Sigmoid colon (tissue), 7 donors: Measurements from ENCODE around the gene RAB7A. TPM values are rescaled to one million over a fixed set of nuclear protein-coding genes. Genes with fewer than 3 reads are reported as not detected.
"Not testable (repeated sequence)": the region's sequence is repeated elsewhere in the genome, so short reads cannot be mapped to it uniquely, and the experiment has no call there.

Experiments used
- DNase-seq: peaks from one replicate; pipeline ENCODE4 v3.0.0-alpha.2; 2019
- H3K27ac ChIP-seq, 4 donors: fragments of 200-600 bp; sonication (generic); one replicate each; pipeline ENCODE4 v1.5.1; 2016 to 2019; ENCODE audit warnings: mild to moderate bottlenecking in 1 of 4
- H3K27me3 ChIP-seq, 3 donors: fragments of 200-600 bp; sonication (generic); one replicate each; pipeline ENCODE4 v1.5.1; 2019; ENCODE audit warnings: mild to moderate bottlenecking in 1 of 3
- H3K36me3 ChIP-seq, 4 donors: fragments of 200-600 bp; sonication (generic); one replicate each; pipeline ENCODE4 v1.5.1; 2016 to 2019
- H3K4me1 ChIP-seq, 4 donors: fragments of 200-600 bp; sonication (generic); one replicate each; pipeline ENCODE4 v1.5.1; 2017 to 2019
- H3K4me3 ChIP-seq, 4 donors: fragments of 200-600 bp; sonication (generic); one replicate each; pipeline ENCODE4 v1.5.1; 2017 to 2019; ENCODE audit warnings: mild to moderate bottlenecking in 2 of 4, moderate library complexity in 1 of 4
- H3K9me3 ChIP-seq, 4 donors: fragments of 200-600 bp in 3 of 4; sonication (generic) in 3 of 4; one replicate each; pipeline versions ENCODE4 v1.5.1 to v1.6.1; 2013 to 2019
- CTCF ChIP-seq, 4 experiments: fragments of 450-650 bp in 3 of 4; fragments of 200-600 bp in 1 of 4; IDR thresholded peaks; one replicate each; pipeline ENCODE4 v1.5.1; 2016 to 2019; ENCODE audit warnings: antibody characterized with exemption in 4 of 4, mild to moderate bottlenecking in 3 of 4, moderate library complexity in 2 of 4
- EP300 ChIP-seq, 4 donors: sonication (generic); formaldehyde crosslinking; IDR thresholded peaks; one replicate each; pipeline ENCODE4 v1.6.1; 2017; ENCODE audit warnings: antibody characterized with exemption in 4 of 4
- POLR2A ChIP-seq, 2 donors: fragments of 450-650 bp; IDR thresholded peaks; one replicate each; pipeline ENCODE4 v1.6.1; 2016; ENCODE audit warnings: antibody characterized with exemption in 2 of 2, mild to moderate bottlenecking in 2 of 2, moderate library complexity in 2 of 2
- POLR2AphosphoS5 ChIP-seq, 4 donors: sonication (generic); formaldehyde crosslinking; IDR thresholded peaks; one replicate each; pipeline ENCODE4 v1.6.1; 2017; ENCODE audit warnings: antibody characterized with exemption in 4 of 4
- WGBS, 2 donors: extraction: QIAGEN DNeasy Blood & Tissue Kit; methylation state at CpG; one replicate each; pipeline ENCODE4 v1.1.7; 2013; 5-methylcytosine and 5-hydroxymethylcytosine counted together
- intact Hi-C: fragments of 100-400 bp; cut with DNase I; formaldehyde crosslinking; loops from one replicate; pipeline ENCODE4 v1.15.1; 2023
- polyA plus RNA-seq, 3 donors: library from polyadenylated mRNA; stranded (reverse); fragments of 200-250 nt; gene quantifications; one replicate each; pipeline ENCODE4 v1.2.3, GENCODE V29; 2013
- total RNA-seq, 4 donors: library from RNA; depleted of rRNA; stranded (reverse); fragments of >200 nt; gene quantifications; one replicate each; pipeline ENCODE4 v1.1.0, GENCODE V29; 2016
- donor health status: healthy with polysubstance abuse.
- donor health status: Bipolar disorder and iron deficiency.
- donor health status: healthy.

Gene RAB7A
- total and polyA plus RNA-seq, 7 donors: 73.6 to 275 (median 100.0) TPM

- TF ChIP-seq EP300 (IDR thresholded peaks at IDR 0.05): no peak
- TF ChIP-seq POLR2AphosphoS5 (IDR thresholded peaks at IDR 0.05): no peak
- TF ChIP-seq CTCF (IDR thresholded peaks at IDR 0.05): no peak
- no peak for TF ChIP-seq POLR2A (IDR thresholded peaks at IDR 0.05)
- Histone ChIP-seq H3K36me3 (peaks cover 0 to 13% (median 0%) of the 10 kb centered on the region in 4 donors), H3K4me3 (no peak overlapping the region), H3K4me1 (peaks cover 0 to 59% (median 45%) of the 10 kb centered on the region in 4 donors), H3K27me3 (no peaks in the 10 kb centered on the region), H3K9me3 (no peaks in the 10 kb centered on the region), H3K27ac (no peak overlapping the region)
- WGBS, 2 donors: 69 to 83% methylated on average over 6 of the region's 6 CpGs
- intact Hi-C loops: no loop called here
- no peak for DNase-seq
Measured at GRCh38 chr3:128767094-128767750, 41.2 kb downstream of the RAB7A start.

- Histone ChIP-seq H3K27me3 (no peaks in the 10 kb centered on the region), H3K27ac (no peak overlapping the region), H3K4me3 (no peak overlapping the region), H3K36me3 (peaks cover 0 to 13% (median 0%) of the 10 kb centered on the region in 4 donors), H3K9me3 (no peaks in the 10 kb centered on the region), H3K4me1 (peaks cover 0 to 62% (median 45%) of the 10 kb centered on the region in 4 donors)
- DNase-seq: no peak
- intact Hi-C loops: no loop called here
- WGBS, 2 donors: 51 to 79% methylated on average over 5 of the region's 5 CpGs
- no peak for TF ChIP-seq POLR2AphosphoS5 (IDR thresholded peaks at IDR 0.05)
- no peak for TF ChIP-seq POLR2A (IDR thresholded peaks at IDR 0.05)
- TF ChIP-seq CTCF (IDR thresholded peaks at IDR 0.05): no peak
- TF ChIP-seq EP300 (IDR thresholded peaks at IDR 0.05): no peak
Measured at GRCh38 chr3:128768471-128768870, 42.5 kb downstream of the RAB7A start.

- intact Hi-C loops: no loop called here
- Histone ChIP-seq H3K36me3 (no peaks in the 10 kb centered on the region), H3K4me1 (peaks cover 0 to 68% (median 50%) of the 10 kb centered on the region in 4 donors), H3K9me3 (no peaks in the 10 kb centered on the region), H3K27ac (no peak overlapping the region), H3K27me3 (no peaks in the 10 kb centered on the region), H3K4me3 (no peak overlapping the region)
- 96 to 97% methylated on average over 4 of the region's 4 CpGs for WGBS, 2 donors
- DNase-seq: no peak
- TF ChIP-seq CTCF (IDR thresholded peaks at IDR 0.05): no peak
- TF ChIP-seq EP300 (IDR thresholded peaks at IDR 0.05): no peak
- no peak for TF ChIP-seq POLR2A (IDR thresholded peaks at IDR 0.05)
- TF ChIP-seq POLR2AphosphoS5 (IDR thresholded peaks at IDR 0.05): no peak
Measured at GRCh38 chr3:128770387-128770786, 44.4 kb downstream of the RAB7A start.

GRCh38 chr3:128773189-128773588 is 47.2 kb downstream of the RAB7A start:
- WGBS, 2 donors: 92 to 97% methylated on average over 31 of the region's 31 CpGs
- intact Hi-C loops, DNase-seq, H3K27ac ChIP-seq, H3K27me3 ChIP-seq, H3K4me3 ChIP-seq, H3K9me3 ChIP-seq, H3K36me3 ChIP-seq: not testable (repeated sequence)
- H3K4me1 ChIP-seq: peaks cover 0 to 65% (median 47%) of the 10 kb centered on the region in 4 donors

GRCh38 chr3:128773592-128773991 is 47.6 kb downstream of the RAB7A start:
- intact Hi-C loops, H3K27ac ChIP-seq, DNase-seq, H3K9me3 ChIP-seq, H3K4me3 ChIP-seq, H3K36me3 ChIP-seq, H3K27me3 ChIP-seq: not testable (repeated sequence)
- 91 to 94% methylated on average over 6 of the region's 6 CpGs for WGBS, 2 donors
- peaks cover 0 to 65% (median 44%) of the 10 kb centered on the region in 4 donors for H3K4me1 ChIP-seq

- intact Hi-C loops: no loop called here
- Histone ChIP-seq H3K4me3 (no peak overlapping the region), H3K4me1 (peaks cover 0 to 67% (median 44%) of the 10 kb centered on the region in 4 donors), H3K27me3 (no peaks in the 10 kb centered on the region), H3K36me3 (no peaks in the 10 kb centered on the region), H3K27ac (no peak overlapping the region), H3K9me3 (no peaks in the 10 kb centered on the region)
- DNase-seq: no peak
- 78 to 87% methylated on average over 3 of the region's 3 CpGs for WGBS, 2 donors
- no peak for TF ChIP-seq POLR2AphosphoS5 (IDR thresholded peaks at IDR 0.05)
- no peak for TF ChIP-seq EP300 (IDR thresholded peaks at IDR 0.05)
- no peak for TF ChIP-seq CTCF (IDR thresholded peaks at IDR 0.05)
- TF ChIP-seq POLR2A (IDR thresholded peaks at IDR 0.05): no peak
Measured at GRCh38 chr3:128775241-128775640, 49.3 kb downstream of the RAB7A start.
